IgD-negative memory B cell (primary cell): ENCODE data around the gene TMEM272. TPM values are rescaled to one million over a fixed set of nuclear protein-coding genes. Genes with fewer than 3 reads are reported as not detected.

Experiments
- H3K27ac Mint-ChIP-seq, 3 donors: one replicate each; pipeline ENCODE4 v1.8.0; 2020 to 2022; ENCODE audit warnings: mild to moderate bottlenecking in 3 of 3, mixed read lengths in 3 of 3, moderate library complexity in 1 of 3
- H3K27me3 Mint-ChIP-seq: one replicate; pipeline ENCODE4 v1.8.0; 2021; ENCODE audit warnings: mixed read lengths
- H3K36me3 Mint-ChIP-seq: one replicate; pipeline ENCODE4 v1.8.0; 2020; ENCODE audit warnings: mild to moderate bottlenecking, mixed read lengths
- H3K4me1 Mint-ChIP-seq, 3 donors: one replicate each; pipeline ENCODE4 v1.8.0; 2020 to 2022; ENCODE audit warnings: mixed read lengths in 3 of 3, mild to moderate bottlenecking in 1 of 3
- H3K4me3 Mint-ChIP-seq, 4 donors: one replicate each; pipeline ENCODE4 v1.8.0; 2020 to 2022; ENCODE audit warnings: mild to moderate bottlenecking in 4 of 4, mixed read lengths in 4 of 4, moderate library complexity in 3 of 4
- H3K9me3 Mint-ChIP-seq, 3 donors: one replicate each; pipeline ENCODE4 v1.8.0; 2020 to 2021; ENCODE audit warnings: mixed read lengths in 3 of 3, mild to moderate bottlenecking in 1 of 3
- polyA plus RNA-seq: library from polyadenylated mRNA; unstranded; fragments of 300-500 nt; fragmentation: Illumina TruSeq; gene quantifications from one replicate; pipeline ENCODE4 v1.2.3, GENCODE V29; 2021

Gene TMEM272
- polyA plus RNA-seq, 1 donor from 2014 or later: not detected

- H3K4me1 Mint-ChIP-seq: peaks cover 0 to 3% (median 0%) of the 10 kb centered on the region in 3 donors
- no peak overlapping the region for H3K27ac Mint-ChIP-seq
- H3K36me3 Mint-ChIP-seq: peaks cover 2% of the 10 kb centered on the region
- peaks cover 5% of the 10 kb centered on the region for H3K27me3 Mint-ChIP-seq
- H3K4me3 Mint-ChIP-seq: no peak overlapping the region
- H3K9me3 Mint-ChIP-seq: no peaks in the 10 kb centered on the region
Measured at GRCh38 chr13:51865838-51866237, 20.9 kb upstream of the TMEM272 start.

DNA sequence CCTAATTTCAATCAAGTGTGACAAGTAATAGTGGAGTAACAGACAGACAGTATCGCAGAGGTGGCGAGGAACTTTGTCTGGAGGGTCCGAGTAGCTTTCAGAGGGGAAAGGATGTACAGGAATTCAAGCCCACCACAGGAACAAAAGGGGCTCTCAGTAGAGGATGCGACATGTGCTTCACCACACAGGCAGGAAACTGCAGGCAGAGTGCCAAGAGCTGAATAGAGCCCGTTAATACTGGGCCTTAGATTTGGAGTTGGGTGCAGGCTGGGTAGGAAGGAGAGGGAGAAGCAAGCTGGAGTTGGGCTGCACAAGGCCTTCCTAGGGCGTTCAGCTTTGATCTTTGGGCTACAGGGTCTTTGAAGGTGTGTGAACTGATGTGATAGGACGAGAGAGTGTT, 18.0 kb upstream of the TMEM272 start:
- peaks cover 0 to 3% (median 0%) of the 10 kb centered on the region in 3 donors for H3K4me1 Mint-ChIP-seq
- H3K4me3 Mint-ChIP-seq: no peak overlapping the region
- H3K9me3 Mint-ChIP-seq: no peaks in the 10 kb centered on the region
- no peak overlapping the region for H3K27ac Mint-ChIP-seq
- peaks cover 2% of the 10 kb centered on the region for H3K36me3 Mint-ChIP-seq
- H3K27me3 Mint-ChIP-seq: peaks cover 6% of the 10 kb centered on the region

GRCh38 chr13:51861723-51862300, 16.8 kb upstream of the TMEM272 start, which contains the start of gene CCDC70:
CCDC70 (plus strand) TSS chr13:51861969; CDS start chr13:51865412, 3,443 bp downstream.
- peaks cover 0 to 3% (median 0%) of the 10 kb centered on the region in 3 donors for H3K4me1 Mint-ChIP-seq
- peaks cover 2% of the 10 kb centered on the region for H3K36me3 Mint-ChIP-seq
- no peak within 1 kb of the TSS for H3K27ac Mint-ChIP-seq
- peaks cover 6% of the 10 kb centered on the region for H3K27me3 Mint-ChIP-seq
- no peaks in the 10 kb centered on the region for H3K9me3 Mint-ChIP-seq
- H3K4me3 Mint-ChIP-seq: no peak within 1 kb of the TSS

DNA sequence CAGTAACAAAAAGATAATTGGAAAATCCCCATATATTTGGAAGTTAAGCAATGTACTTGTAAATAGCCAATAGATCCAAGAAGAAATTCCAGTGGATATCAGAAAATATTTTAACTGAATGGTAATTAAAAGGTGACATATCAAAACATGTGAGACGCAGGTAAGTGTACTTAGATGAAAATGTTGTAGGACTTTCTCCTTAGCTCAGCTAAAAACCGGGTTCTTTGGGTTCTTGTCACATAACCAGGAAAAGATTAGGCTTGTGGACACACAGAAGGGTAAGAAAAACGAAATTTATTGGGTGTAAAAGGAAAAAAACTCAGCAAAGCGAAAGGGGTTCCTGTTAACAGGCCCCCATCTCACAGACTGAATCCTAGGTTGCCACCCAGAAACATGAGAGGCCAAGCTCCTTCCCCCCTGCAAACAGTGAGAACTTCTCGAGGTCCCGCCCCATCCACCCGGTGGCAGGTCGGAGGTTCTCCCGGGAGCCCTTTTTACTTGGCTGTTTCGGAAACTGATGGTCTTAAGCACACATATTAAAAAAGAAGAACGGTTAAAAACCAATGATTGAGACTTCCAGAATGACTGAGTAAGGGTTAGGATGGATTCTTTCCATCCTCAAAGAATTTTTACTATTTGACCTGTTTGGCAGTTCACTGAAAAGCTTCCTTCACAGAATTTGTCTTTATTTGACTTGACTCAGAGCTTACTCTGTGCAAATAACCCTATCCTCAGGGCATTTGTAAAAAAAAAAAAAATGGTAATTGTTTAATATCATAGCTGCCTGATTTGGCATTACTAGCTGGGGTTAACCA, 13.7 kb upstream of the TMEM272 start:
- peaks cover 0 to 2% (median 0%) of the 10 kb centered on the region in 3 donors for H3K9me3 Mint-ChIP-seq
- H3K4me1 Mint-ChIP-seq: peaks cover 0 to 3% (median 0%) of the 10 kb centered on the region in 3 donors
- H3K27ac Mint-ChIP-seq: no peak overlapping the region
- peaks cover 3% of the 10 kb centered on the region for H3K36me3 Mint-ChIP-seq
- no peak overlapping the region for H3K4me3 Mint-ChIP-seq
- peaks cover 22% of the 10 kb centered on the region for H3K27me3 Mint-ChIP-seq

DNA sequence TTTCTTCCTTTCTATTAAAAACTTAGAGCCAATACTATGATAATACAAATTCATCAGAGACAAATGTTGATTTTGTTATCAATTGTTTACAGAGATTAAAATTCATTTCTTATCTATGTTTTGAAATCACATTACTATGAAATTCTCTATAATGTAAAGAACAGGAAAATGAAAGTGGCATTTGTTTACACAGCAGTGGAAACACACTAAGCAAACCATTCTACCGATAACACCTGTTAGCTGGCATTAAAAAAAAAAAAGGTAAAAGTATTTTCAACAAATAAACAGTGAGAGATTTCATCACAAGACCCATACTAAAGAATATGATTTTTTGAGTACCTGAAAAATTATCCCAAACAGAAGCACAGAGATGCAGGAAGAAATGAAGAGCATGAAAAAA, 12.0 kb upstream of the TMEM272 start:
- Mint-ChIP-seq H3K27ac (no peak overlapping the region), H3K27me3 (peaks cover 24% of the 10 kb centered on the region), H3K4me1 (no peaks in the 10 kb centered on the region), H3K9me3 (peaks cover 0 to 2% (median 0%) of the 10 kb centered on the region in 3 donors), H3K4me3 (no peak overlapping the region), H3K36me3 (peaks cover 3% of the 10 kb centered on the region)

- no peak overlapping the region for H3K4me3 Mint-ChIP-seq
- H3K27me3 Mint-ChIP-seq: peaks cover 24% of the 10 kb centered on the region
- no peak overlapping the region for H3K27ac Mint-ChIP-seq
- no peaks in the 10 kb centered on the region for H3K4me1 Mint-ChIP-seq
- H3K9me3 Mint-ChIP-seq: peaks cover 0 to 2% (median 0%) of the 10 kb centered on the region in 3 donors
- peaks cover 3% of the 10 kb centered on the region for H3K36me3 Mint-ChIP-seq
Measured at GRCh38 chr13:51856027-51856736, 11.2 kb upstream of the TMEM272 start.

- Mint-ChIP-seq H3K9me3 (no peaks in the 10 kb centered on the region), H3K4me1 (peaks cover 0 to 4% (median 3%) of the 10 kb centered on the region in 3 donors), H3K36me3 (no peaks in the 10 kb centered on the region), H3K27me3 (peaks cover 17% of the 10 kb centered on the region), H3K4me3 (no peak overlapping the region), H3K27ac (no peak overlapping the region)
Measured at GRCh38 chr13:51849145-51850101, 4.4 kb upstream of the TMEM272 start.

DNA sequence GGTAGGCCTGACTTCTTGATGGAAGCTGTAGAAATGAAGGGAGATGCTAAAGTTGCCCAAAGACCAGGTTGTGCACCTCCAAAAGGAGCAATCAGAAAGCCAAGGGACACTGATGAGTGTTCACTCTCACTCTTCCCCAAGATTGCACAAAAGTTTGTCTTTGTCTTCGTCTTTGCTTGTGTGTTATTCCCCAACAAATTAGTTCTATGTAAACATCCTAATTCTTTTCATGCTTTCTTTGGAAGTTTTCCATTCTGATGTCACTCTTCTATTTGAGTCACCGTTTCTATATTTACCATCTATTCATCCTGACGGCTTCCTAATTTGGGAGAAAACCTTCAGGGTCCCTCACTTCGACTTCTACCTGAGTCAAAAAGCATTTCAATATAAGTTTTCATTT, 3.7 kb upstream of the TMEM272 start:
- H3K4me3 Mint-ChIP-seq: no peak overlapping the region
- no peaks in the 10 kb centered on the region for H3K36me3 Mint-ChIP-seq
- peaks cover 0 to 4% (median 3%) of the 10 kb centered on the region in 3 donors for H3K4me1 Mint-ChIP-seq
- H3K27me3 Mint-ChIP-seq: peaks cover 13% of the 10 kb centered on the region
- no peaks in the 10 kb centered on the region for H3K9me3 Mint-ChIP-seq
- H3K27ac Mint-ChIP-seq: no peak overlapping the region

- peaks cover 9% of the 10 kb centered on the region for H3K27me3 Mint-ChIP-seq
- no peak overlapping the region for H3K27ac Mint-ChIP-seq
- no peaks in the 10 kb centered on the region for H3K9me3 Mint-ChIP-seq
- H3K4me3 Mint-ChIP-seq: no peak overlapping the region
- H3K4me1 Mint-ChIP-seq: peaks cover 0 to 4% (median 3%) of the 10 kb centered on the region in 3 donors
- no peaks in the 10 kb centered on the region for H3K36me3 Mint-ChIP-seq
Measured at GRCh38 chr13:51846756-51847155, 1.8 kb upstream of the TMEM272 start.

DNA sequence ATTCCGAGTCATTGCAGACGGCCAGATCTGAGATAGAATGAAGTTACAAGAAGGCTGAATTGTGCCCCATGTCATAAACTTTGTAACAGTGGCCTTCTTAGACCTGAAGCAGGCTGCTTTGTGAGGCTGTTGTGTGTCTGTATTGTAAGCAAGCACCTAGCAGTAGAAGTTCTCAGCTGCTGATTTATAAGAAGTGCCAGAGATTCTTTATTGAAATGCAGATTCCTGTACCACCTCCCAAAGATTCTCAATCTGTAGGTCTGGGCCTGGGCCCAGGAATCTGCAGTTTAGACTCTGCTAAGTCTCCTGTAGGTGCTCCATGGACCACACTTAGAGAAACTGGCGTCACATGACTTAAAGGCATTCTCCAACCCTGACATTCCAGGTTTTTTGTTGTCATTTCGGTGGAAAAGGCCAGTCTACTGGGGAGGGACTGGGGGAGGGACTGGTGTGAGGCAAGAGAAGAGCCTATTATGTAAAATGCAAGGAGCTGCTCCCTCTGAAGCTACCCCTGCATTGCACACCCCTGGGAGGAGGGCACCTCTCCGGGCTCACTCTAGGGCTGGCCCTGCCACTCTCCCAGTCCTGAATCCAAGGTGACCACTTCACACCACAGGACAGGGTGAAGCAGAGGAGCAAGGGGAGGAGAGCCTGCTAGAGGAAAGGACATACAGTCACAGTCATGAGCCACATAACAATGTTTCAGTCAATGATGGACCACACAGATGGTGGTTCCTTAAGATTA, 769 bp upstream of the TMEM272 start:
- no peaks in the 10 kb centered on the region for H3K36me3 Mint-ChIP-seq
- no peak overlapping the region for H3K4me3 Mint-ChIP-seq
- peaks cover 9% of the 10 kb centered on the region for H3K27me3 Mint-ChIP-seq

GRCh38 chr13:51843529-51843928, 1.4 kb downstream of the TMEM272 start:
- no peaks in the 10 kb centered on the region for H3K9me3 Mint-ChIP-seq
- H3K27me3 Mint-ChIP-seq: peaks cover 9% of the 10 kb centered on the region
- no peak overlapping the region for H3K4me3 Mint-ChIP-seq
- no peaks in the 10 kb centered on the region for H3K36me3 Mint-ChIP-seq
- H3K4me1 Mint-ChIP-seq: peaks cover 0 to 4% (median 3%) of the 10 kb centered on the region in 3 donors
- no peak overlapping the region for H3K27ac Mint-ChIP-seq

More for the DNA sequence above, 769 bp upstream of the TMEM272 start:
- no peaks in the 10 kb centered on the region for H3K9me3 Mint-ChIP-seq
- H3K27ac Mint-ChIP-seq: no peak overlapping the region
- H3K4me1 Mint-ChIP-seq: peaks cover 0 to 4% (median 3%) of the 10 kb centered on the region in 3 donors

DNA sequence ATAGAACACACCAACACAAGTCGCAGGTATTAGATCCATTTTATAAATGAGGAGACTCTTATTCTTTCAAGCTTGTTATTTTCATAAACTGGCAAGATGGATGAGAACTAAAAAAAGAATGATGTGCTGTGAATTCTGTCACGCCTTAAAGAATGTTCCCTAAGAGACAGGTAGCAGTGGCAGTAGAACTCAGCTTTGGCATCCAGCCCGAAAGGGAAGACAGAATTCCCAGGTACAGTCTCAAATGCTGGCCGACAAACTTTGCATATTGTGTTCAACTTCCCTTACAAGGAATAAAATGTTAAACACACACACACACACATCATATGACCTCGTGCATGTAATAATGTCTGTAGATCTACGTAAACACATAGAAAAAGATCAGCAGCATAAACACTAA, 3.2 kb downstream of the TMEM272 start:
- H3K4me1 Mint-ChIP-seq: peaks cover 0 to 4% (median 3%) of the 10 kb centered on the region in 3 donors
- no peaks in the 10 kb centered on the region for H3K9me3 Mint-ChIP-seq
- H3K27me3 Mint-ChIP-seq: peaks cover 9% of the 10 kb centered on the region
- H3K36me3 Mint-ChIP-seq: no peaks in the 10 kb centered on the region
- H3K27ac Mint-ChIP-seq: no peak overlapping the region
- no peak overlapping the region for H3K4me3 Mint-ChIP-seq

DNA sequence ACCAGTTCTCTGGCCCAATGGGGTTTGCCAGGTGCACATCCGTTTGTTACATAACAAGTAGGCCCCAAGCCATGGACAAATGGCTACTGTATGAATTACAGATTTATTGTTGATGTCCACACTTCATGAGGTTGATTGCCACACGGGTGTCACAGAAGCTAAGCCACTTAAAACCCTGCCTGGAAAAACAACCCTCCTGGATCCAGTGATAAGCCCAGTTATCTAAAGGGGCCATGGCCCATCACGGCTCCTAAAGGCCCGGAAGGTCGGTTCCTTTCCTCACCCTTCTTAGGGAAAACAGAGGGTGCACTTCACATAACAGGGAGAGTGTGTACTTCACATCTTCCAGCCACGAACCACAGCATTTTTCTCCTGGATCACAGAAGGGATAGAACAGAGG, 4.1 kb downstream of the TMEM272 start:
- peaks cover 9% of the 10 kb centered on the region for H3K27me3 Mint-ChIP-seq
- H3K4me3 Mint-ChIP-seq: no peak overlapping the region
- H3K9me3 Mint-ChIP-seq: peaks cover 0 to under 1% (median 0%) of the 10 kb centered on the region in 3 donors
- no peak overlapping the region for H3K27ac Mint-ChIP-seq
- H3K4me1 Mint-ChIP-seq: peaks cover 0 to 4% (median 3%) of the 10 kb centered on the region in 3 donors
- H3K36me3 Mint-ChIP-seq: no peaks in the 10 kb centered on the region
